GM18519 (cell line): Measurements from ENCODE around the gene STOML1.
"Not testable (repeated sequence)": the region's sequence is repeated elsewhere in the genome, so short reads cannot be mapped to it uniquely, and the experiment has no call there.

Experiments
- ATAC-seq: cut with Tn5 transposase; IDR thresholded peaks from one replicate; pipeline ENCODE4 v1.9.1; 2021; ENCODE audit warnings: mild to moderate bottlenecking, moderate library complexity; ENCODE audit not compliant: unreplicated experiment, low FRiP score

Gene STOML1

GRCh38 chr15:73988445-73988969 lies 3.6 kb downstream of the STOML1 start:
- ATAC-seq = no peak

- ATAC-seq = no peak
Observed at GRCh38 chr15:73987681-73988444, 4.2 kb downstream of the STOML1 start.

DNA sequence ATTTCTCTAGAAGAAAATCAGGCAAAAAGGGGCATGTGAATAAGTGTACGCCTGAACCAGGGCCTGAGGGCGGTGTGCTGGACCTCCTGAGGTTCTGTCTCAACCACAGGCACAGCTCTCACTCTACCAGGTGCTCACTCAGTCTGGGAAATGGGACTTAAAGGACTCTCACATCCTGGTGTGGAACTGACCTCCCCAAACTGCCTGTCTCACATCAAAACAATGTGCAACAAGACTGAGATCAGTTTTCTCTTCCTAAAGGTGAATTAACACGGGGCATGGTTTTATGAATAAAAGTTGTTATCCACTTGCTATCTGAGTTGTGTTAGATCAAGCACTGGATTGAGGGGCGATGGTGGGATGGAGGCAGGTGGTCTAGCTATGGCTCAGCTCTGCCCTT lies 4.8 kb downstream of the STOML1 start:
- no peak for ATAC-seq

DNA sequence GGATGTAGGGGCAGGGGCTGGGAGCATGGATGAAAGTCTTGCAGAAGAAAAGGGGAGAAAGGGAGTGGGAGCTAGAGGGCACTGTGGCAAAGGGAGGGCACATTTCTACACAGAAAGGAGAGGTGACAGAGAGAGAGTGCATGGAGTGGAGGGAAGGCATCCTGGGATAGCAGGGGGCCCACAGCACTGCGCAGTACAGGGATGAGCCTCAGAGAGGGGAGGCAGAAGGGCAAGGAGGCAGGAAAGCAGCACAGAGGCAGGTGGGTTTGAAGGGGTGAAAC lies 5.4 kb downstream of the STOML1 start:
- ATAC-seq = no peak

- no peak for ATAC-seq
Observed at GRCh38 chr15:73986055-73986775, 5.9 kb downstream of the STOML1 start.

- ATAC-seq = no peak
Observed at GRCh38 chr15:73985101-73985873, 6.8 kb downstream of the STOML1 start.

- ATAC-seq = no peak
Observed at GRCh38 chr15:73984208-73984979, 7.7 kb downstream of the STOML1 start.

DNA sequence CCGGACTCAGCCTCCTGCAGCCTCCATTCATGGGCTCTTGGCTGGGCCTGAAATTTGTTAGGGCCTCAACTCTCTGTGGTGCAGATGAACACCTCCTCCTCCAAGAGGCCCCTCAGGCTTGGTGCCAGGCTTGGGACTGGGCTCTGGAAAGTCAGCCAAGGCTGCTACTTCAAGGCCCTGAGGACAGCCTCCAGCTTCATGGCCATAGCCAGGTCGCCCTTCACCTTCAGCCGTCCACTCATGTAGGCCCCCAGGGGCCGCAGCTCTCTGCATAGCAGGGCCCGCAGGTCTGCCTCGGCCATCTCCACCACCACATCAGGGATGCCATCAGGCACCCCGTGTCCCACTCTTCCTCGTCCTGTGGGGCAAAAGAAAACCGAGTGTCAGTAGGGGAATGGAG lies 8.3 kb downstream of the STOML1 start:
- ATAC-seq = no peak

- no peak for ATAC-seq
Observed at GRCh38 chr15:73983211-73983727, 8.8 kb downstream of the STOML1 start.

GRCh38 chr15:73982222-73982962 lies 9.7 kb downstream of the STOML1 start:
- ATAC-seq = no peak

GRCh38 chr15:73981761-73982221 lies 10.3 kb downstream of the STOML1 start:
- ATAC-seq = no peak

GRCh38 chr15:73979636-73980035 lies 12.5 kb downstream of the STOML1 start:
- ATAC-seq = no peak

GRCh38 chr15:73978896-73979295 lies 13.2 kb downstream of the STOML1 start:
- no peak for ATAC-seq

DNA sequence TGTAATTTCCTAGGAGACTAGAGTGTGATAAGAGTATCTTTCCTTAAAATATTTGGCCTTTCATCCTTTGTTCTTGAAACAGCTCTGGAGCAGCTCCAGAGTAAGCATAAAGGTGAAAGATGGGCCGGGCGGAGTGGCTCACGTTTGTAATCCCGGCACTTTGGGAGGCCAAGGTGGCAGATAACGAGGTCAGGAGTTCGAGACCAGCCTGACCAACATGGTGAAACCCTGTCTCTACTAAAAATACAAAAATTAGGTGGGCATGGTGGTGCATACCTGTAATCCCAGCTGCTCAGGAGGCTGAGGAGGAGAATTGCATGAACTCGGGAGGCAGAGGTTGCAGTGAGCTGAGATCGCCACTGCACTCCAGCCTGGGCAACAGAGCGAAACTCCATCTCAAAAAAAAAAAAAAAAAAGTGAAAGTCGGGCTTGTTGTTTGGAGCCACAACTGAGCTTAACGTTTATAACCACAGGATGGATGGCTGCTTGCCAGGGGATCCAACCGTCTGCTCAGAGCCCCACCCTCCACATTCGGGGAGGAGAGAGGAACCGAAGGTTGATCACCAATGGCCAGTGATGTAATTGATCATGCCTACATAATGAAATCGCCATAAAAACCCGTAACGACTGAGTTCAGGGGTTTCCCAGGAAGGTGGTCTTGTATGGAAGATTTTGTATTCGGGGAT lies 16.5 kb downstream of the STOML1 start:
- ATAC-seq = not testable (repeated sequence)

DNA sequence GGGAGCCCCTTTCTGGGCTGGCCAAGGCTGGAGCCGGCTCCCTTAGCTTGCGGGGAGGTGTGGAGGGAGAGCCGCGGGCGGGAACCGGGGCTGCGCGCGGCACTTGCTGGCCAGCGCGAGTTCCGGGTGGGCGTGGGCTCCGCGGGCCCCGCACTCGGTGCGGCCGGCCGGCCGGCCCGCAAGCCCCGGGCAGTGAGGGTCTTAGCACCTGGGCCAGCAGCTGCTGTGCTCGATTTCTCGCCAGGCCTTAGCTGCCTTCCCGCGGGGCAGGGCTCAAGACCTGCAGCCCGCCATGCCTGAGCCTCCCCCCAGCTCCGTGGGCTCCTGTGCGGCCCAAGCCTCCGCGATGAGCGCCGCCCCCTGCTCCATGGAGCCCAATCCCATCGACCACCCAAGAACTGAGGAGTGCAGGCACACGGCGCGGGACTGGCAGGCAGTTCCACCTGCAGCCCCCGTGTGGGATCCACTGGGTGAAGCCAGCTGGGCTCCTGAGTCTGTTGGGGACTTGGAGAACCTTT lies 18.4 kb downstream of the STOML1 start:
- not testable (repeated sequence) for ATAC-seq

- no peak for ATAC-seq
Observed at GRCh38 chr15:73972984-73973682, 19.0 kb downstream of the STOML1 start.

GRCh38 chr15:73969151-73969759 lies 22.8 kb downstream of the STOML1 start:
- ATAC-seq = no peak

- no peak for ATAC-seq
Observed at GRCh38 chr15:73968461-73968860, 23.6 kb downstream of the STOML1 start.
